ENCODE results near the gene SCFD1.

DNA sequence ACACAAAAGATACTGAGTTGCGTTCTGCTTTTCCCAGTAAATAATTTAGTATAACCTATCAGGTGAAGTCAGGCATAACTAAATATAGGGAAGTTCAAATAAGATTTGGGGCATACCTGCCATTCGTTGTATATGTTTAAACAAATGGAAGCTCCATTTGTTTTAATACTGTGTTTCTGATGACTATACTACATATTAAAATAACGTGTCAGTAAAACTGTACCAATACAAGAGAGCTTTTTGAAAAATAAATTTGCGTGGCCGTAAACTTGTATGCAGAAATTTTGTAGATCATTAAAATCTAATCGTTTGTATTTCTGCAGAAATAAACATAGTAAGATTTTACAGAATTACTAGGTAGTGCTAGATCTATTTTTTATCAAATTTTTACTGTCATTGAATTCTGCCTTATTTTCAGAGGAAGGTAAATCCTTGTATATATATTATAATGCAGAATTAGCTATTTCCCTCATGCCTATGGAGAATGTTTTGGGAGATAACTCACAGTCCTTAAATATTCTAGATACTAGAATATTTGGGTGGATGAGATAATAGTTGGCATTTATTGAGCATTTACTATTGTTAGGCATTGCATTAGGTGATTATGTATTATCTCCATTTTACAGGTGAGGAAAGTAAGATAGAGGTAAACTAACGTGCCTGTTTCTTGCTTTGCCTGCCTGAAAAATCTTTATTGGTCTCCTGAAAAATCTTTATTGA lies 1.5 kb downstream of the SCFD1 start:
- TF ChIP-seq CTCF (IDR thresholded peaks at IDR 0.05) = no peak
- no peak for TF ChIP-seq POLR2A (IDR thresholded peaks at IDR 0.05)
